CD4-positive, alpha-beta T cell treated with Interferon gamma for 1 hour (primary cell): ENCODE results near the gene DMRTB1.

Experiments used
- DNase-seq: peaks from one replicate; pipeline ENCODE4 v3.0.0-alpha.2; 2020

Gene DMRTB1

GRCh38 chr1:53495633-53496345 lies 36.6 kb downstream of the DMRTB1 start:
- no peak for DNase-seq

DNA sequence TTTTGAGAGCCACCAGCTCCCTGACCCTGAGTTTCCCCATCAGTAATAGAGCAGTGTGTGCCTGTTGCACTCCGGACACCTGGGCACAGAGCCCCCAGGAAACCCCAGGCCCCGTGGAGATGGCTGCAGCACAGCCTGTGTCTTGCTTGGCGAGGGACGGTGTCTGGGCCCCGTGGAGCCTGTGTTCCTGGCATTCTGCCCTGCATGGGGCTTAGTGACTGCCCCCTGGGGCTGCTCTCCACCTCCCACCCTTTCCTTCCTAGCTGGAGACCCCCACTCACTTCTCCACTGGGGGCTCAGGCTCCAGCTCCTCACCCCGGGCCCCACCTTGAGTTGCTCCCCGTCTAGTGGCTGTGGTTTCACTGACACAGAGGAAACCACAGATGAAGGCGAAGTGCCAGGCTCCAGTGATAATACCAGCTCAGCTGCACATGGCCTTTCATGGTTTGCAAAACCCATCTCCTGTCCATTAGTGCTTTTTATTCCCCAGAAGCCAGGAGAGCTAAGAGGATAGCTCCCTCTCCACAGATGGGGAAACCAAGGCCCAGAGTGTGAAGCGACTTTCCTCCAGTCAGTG lies 39.4 kb downstream of the DMRTB1 start:
- DNase-seq: no peak

GRCh38 chr1:53499257-53500203 lies 40.3 kb downstream of the DMRTB1 start:
- DNase-seq: no peak

DNA sequence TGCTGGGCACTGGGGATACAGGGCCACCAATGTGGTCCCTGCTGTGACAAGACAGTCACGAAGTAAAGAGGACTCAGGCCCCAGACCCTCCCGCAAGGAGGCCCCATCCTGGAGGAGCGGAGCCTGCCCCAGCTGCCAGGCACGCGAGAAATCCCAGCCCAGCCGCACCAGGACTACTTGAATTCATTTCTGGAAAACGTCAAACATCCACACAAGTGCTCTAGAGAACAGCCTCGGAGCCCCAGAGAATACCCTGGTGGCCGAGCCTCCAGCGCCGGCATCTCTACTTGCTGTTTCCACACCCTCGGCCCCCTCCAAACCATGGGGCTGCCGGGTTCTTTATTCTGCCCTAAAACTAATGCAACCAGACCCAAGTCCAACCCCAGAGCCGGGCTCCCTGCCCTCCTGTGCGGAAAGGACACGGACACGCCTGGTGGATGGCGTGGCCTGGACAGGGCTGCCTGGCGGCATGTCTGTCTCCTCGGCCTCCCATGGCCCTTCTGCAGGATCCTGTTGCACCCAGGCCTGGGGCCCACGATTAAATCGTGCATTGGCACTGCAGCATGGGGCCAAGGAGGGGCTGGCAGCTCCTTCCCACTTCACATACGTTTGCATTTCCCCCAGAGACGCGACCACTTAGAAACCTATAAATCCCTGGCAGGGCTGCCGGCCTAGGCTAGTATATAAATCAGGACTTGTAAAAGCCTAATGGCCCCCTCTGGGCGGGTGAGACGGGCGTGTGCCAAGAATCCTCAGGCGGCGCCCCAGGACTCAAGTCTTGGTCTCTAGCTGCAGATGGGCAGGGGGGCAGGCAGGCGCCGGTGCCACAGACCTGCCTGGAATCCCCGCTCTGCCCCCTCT lies 41.2 kb downstream of the DMRTB1 start:
- DNase-seq: no peak

DNA sequence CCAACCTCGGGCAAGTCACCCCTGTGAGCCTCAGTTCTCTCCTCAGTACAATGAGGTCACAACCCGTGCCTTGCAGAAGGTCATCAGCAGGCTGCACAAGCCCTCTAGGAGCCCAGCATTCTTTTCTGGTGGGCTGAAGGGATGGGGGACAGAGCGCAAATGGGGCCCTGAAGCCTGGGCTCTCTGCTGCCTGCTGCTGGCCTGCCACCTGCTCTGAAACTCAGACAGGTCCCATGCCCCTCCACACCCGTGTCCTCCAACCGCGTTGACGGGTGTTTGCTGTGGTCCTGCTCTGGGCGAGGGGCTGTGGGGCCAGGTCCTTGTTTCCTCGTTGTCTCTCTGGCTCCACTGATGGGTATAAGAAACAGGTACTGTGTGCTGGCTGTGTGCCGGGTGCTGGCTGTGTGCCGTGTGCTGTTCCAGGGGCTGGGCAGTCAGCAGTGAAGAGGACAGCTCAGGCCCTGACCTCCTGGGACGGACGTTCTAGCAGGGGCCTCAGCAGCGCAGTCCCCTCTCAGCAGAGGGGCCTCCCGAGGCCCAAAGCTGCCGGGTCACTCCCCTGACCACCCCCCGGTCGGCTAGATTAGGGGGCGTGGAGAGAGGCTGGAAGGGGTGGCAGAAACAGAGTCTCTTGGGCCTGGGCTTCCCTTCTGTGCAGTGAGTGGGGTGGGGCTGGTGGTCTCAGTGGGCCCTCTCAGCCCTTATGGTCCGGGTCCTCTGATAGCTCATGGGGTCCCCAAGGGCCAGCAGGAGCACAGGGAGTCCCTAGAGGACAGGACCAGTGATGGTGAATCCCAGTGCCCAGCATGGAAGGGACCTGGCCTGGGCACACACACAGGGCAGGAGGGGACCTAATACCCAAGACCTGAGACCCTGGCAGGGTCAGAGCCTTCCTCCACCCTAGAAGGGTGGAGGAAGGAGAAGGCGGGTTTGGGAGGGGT lies 42.1 kb downstream of the DMRTB1 start:
- no peak for DNase-seq

- DNase-seq: no peak
Observed at GRCh38 chr1:53502641-53503432, 43.6 kb downstream of the DMRTB1 start.

DNA sequence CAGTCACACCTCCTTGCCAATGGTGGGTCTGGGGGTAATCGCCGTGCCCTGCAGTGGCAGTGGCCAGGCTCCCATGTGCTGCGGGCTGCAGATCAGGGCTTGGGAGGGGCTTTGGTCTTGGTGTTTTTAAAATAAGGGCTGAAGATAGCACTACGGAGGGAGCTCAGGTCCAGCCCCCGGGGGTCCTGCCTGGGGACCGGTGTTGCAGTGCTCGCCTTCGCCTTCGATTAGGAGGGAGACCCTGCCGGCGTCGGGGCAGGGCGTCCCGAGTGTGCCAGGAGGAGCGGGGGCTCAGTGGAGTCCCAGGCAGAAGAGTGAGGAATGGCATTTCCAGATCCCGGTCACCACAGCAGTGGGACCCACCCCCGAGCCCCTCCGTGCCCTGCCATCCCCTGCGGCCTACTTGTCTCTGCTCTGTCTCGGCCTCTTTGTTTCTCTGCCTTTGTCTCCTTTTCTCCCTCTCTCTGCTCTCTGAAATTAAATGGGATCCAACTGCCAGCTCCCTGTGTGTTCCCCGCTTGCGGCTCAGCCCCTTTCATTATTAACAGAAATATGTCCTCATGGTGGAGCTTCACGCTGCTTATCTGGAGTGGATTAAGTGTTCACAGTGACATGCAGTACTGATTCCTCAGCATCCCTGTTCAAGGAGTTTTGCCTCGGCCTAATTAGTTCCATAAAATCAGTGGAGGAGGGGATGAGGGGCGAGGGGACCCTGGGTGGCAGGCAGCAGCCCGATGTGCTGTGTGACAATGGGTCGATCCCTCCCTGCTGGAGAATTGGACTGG lies 44.4 kb downstream of the DMRTB1 start:
- no peak for DNase-seq

DNA sequence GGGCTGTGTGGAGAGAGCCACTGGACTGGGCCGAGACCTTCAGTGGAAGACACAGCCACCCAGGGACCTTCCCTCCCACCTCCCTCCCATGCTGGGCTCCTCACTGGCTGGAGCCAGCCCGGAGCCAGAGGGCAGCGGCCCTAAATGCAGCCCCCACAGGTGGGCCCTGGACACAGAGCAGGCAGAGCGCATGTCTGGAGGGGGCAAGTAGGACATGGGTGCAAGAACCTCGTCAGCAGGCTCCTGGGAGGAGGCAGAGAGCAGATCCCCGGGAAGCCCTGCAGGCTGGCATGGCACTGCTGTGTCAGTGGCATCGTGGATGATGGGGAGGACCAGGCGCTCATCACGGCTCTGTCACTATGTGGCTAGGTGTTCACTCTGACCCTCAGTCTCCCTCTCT lies 45.7 kb downstream of the DMRTB1 start:
- DNase-seq: no peak

- DNase-seq: no peak
Observed at GRCh38 chr1:53505401-53505800, 46.2 kb downstream of the DMRTB1 start.

DNA sequence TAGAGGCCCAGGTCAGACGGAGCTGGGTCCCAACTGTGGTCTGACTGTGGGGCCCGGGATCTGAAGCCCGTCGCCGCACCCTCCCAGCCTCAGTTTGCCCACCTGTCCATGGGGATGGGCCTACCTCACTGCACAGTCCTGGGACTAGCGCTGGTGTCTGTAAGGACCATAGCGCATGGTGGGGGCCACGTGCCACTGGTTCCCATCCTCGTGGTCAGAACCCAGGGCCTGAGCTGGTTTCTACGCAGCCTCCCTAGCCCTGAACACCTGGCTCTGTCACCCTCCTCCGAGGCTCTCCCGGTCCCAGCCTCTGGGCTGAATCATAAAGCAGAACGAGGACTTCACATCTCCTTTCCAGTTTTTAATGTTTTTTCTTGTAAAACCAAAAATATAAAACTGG lies 46.7 kb downstream of the DMRTB1 start:
- no peak for DNase-seq

GRCh38 chr1:53506355-53507050 lies 47.3 kb downstream of the DMRTB1 start:
- no peak for DNase-seq

GRCh38 chr1:53507116-53507820 lies 48.1 kb downstream of the DMRTB1 start:
- DNase-seq: no peak

DNA sequence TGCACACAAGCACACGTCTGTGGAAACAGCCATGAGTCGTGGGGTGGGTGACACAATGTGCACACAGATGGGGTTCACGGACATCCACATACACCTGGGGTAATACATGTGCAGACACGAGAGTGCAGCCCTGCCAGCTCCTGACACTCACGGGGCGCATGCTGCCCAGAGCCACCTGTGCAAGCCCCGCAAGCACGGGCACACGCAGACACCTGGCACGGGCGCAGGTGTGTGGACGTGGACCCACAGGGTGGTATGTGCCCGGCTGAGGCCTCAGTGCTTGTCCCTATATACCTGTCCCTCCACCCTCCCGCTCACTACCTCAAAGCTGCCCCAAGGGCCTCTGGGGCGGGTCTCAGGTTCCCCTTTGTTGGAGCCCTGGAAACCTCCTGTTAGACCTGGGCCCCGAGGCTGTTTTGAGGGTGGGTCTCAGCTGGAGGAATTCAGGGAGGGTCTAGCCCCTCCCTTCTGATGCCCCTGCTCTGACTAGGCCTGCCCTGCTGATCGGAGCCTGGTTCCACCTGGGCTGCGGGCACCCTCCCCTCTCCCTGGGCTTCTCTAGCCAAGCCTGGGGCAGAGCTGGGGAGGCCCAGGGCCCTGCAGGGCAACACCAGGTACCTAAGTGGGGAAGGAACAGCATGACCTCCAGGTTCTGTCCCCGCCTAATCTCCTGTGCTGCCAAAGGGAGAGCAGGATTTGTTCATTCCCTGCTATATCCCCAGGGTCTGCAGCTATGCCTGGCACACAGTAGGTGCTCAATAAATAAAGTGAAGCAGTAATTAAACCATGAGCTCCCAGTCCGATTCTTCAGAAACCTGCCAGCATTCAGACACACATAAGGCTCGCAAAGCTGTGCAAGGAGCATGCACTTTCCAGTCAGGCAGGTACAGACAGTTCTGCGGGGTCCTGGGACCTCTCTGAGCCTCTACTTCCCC lies 49.1 kb downstream of the DMRTB1 start:
- no peak for DNase-seq

- no peak for DNase-seq
Observed at GRCh38 chr1:53508991-53509666, 49.9 kb downstream of the DMRTB1 start.

DNA sequence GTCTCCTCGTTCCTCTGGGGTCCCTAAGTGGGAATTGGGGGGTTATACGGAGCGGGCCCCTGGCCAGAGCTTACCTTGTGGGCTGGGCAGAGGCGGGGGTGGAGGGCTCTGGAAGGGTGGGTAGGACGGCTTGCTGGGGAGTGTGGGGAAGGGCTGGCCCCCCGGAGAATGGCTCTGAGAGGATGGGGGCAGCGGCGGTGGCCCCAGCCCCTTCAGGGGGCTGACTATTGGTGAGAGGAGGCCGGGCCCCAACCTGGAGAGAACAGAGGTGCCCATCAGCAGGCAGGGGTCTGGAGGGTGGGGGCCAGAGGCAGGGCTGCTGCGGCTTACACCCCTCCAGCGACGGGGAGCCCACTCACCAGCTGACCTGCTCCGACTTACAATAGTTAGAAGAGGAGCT lies 50.6 kb downstream of the DMRTB1 start:
- no peak for DNase-seq

DNA sequence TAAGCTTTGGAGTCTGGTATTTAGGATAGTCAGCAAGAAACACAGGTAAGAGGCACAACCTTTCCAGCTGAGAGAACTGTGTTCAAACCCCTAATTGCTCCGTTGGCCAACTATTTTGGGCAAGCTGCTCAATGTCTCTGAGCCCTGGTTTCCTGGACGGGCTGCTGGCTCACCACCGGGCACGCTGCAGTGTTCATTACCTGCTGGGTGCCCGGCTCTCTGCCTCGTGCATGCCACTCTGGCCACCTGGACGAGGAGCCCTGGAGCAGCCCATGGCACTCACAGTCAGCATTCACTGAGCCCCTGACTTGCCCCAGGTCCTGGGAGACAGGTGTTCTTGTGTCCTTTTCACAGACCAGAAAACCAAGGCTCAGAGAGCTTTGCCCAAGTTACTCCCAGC lies 51.0 kb downstream of the DMRTB1 start:
- no peak for DNase-seq
